ENCODE data around the gene PRKG2.
"Not testable (repeated sequence)": the region's sequence is repeated elsewhere in the genome, so short reads cannot be mapped to it uniquely, and the experiment has no call there.

The PRKG2 gene, protein sequence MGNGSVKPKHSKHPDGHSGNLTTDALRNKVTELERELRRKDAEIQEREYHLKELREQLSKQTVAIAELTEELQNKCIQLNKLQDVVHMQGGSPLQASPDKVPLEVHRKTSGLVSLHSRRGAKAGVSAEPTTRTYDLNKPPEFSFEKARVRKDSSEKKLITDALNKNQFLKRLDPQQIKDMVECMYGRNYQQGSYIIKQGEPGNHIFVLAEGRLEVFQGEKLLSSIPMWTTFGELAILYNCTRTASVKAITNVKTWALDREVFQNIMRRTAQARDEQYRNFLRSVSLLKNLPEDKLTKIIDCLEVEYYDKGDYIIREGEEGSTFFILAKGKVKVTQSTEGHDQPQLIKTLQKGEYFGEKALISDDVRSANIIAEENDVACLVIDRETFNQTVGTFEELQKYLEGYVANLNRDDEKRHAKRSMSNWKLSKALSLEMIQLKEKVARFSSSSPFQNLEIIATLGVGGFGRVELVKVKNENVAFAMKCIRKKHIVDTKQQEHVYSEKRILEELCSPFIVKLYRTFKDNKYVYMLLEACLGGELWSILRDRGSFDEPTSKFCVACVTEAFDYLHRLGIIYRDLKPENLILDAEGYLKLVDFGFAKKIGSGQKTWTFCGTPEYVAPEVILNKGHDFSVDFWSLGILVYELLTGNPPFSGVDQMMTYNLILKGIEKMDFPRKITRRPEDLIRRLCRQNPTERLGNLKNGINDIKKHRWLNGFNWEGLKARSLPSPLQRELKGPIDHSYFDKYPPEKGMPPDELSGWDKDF

DNA sequence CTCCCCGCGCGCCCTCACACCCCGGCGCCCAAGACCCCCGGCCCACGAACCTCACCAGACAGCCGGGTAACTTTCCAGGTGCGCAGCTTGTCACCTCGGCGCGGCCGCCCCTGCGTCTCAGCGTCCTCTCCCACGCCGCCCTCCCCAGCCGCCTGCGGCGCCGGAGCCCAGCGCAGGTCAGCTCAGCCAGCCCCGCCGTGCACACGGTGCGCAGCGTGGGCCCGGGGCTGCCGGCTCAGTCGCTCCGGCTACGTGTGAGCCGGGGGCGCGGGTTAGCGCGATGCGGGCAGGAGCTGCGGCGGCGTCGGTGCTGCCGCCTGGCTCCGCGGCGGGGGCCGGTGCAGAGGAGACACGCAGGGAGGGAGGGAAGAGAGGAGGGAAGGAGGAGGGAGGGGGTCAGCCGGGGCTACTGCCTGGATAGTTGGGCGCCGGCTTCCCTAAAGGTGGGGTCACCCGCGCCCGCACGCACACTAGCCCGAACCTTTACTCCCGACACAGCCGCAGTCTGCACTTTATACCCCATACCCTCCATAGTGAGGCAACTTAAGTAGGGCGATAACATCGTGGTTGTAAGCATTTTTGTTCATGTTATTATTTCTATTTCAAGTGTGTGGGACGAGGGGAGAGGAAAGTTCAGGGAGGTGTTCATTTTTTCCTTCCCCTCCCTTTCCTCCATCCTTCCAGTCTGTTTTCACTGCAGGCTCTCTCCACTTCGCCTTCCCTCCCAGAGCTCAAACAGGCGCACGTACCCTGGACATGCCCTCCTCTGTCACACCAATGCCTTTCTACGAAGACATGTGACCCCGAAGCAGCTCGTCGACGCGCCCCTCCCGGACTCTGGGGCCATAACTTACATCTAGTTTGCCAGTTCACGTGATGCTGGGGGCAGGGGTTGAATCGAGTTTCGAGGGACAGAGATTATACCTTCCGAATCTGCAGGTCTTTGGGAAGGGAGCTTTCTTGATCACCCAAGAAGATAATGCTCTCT is at the start of gene PRKG2:
TSS of gene PRKG2 (minus strand) at position 342 of the 988 bp plus-strand sequence. CDS start 10,175 bp downstream, outside the sequence.
- DNase-seq, result no peak

DNA sequence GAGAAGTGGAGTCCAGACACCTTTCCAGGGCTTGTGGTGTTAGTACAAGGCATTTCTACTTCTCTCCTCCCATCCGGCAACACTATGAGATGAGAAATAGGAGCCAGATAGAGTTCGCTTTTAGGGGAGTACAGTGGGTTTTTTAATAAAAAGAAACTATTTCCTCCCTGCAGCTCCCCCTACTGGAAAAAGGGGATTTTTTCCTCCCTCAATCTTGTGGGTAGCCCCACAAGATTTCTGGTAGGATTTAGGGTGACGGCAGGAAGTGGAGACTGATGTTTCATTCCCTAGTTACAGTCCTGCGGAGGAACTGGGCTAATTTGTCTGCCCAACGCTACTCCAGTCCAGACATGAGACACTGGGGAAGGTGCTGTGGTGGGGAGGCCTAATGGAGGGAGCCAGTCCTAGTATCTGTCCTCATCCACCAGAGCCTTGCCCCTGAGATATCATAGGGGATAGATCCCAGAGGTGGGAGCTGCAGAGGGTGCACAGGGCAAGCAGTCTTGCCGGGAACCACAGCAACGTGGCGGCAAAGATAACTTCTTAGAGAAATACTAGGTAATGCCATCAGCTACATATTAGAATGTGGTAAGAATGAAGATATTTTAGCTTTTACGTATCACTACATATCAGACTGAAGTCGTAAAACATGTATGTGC is 45.5 kb upstream of the PRKG2 start:
- DNase-seq, result no peak

DNA sequence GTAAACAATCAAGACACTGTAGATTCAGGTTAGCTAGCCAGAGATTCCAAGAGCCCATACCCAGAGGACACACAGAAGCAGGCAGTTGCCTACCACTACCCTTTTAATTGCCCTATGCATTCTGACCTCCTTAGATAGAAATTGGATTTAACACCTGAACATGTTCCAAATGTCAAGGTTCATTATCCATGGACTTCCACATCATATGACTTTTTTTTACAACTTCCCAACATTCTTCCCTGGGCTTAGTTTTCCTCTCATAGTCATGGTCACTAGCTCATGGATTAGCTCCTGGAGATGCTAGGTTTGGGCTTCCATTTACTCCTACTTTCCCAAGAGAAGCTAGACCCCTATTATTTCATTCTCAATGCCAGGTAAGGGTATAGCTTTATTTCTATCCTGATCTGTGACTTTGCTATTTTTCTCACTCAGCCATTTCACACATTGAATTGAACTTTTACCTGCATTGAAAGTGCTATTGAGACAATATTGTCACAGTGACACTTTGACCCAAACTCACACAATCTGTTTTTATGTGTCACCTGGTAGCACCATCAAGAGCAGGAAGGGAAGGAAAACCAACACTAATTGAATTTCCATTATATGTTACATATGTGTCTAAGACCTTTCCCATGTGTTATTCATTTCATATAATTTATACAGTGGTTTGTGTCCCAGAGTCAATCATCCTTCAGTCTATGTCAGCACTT is 44.0 kb upstream of the PRKG2 start:
- no peak for DNase-seq

DNA sequence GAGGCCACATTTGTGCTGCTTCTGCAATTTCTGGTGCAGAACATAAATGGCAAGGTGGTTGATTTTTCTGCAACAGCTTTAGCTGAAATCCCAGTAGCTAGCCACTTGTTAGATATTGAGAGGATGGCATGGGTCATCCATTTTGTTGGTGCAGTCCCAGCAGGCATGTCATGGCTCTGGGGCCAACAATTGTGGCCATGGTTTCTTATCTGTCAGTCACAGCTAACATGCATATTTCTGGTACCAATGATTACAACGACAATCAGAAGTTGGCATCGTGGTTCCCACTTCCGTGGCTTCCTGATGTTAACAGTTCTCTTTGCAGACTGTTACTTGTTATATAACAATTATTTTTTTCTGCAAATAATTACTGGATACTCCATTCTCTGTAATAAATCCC is 42.8 kb upstream of the PRKG2 start:
- DNase-seq, result no peak

DNA sequence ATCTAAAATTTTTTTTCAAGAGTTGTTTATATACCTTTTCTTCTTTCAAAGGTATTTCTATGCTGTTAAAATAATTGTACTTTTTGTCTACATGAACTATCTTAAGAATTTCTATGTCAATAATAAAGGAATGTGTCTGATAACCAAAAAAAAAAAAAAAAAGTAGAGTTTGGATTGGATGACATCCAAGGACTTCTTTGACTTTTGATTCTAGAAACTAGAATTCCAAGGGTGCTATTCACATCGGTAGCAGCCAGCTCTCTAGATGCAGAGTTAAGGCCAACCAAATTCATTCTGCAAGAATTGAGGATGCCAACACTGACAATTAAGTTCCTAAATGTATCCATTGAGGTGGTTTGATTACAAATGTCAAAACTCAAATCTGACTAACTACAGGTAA is 42.0 kb upstream of the PRKG2 start:
- no peak for DNase-seq

DNA sequence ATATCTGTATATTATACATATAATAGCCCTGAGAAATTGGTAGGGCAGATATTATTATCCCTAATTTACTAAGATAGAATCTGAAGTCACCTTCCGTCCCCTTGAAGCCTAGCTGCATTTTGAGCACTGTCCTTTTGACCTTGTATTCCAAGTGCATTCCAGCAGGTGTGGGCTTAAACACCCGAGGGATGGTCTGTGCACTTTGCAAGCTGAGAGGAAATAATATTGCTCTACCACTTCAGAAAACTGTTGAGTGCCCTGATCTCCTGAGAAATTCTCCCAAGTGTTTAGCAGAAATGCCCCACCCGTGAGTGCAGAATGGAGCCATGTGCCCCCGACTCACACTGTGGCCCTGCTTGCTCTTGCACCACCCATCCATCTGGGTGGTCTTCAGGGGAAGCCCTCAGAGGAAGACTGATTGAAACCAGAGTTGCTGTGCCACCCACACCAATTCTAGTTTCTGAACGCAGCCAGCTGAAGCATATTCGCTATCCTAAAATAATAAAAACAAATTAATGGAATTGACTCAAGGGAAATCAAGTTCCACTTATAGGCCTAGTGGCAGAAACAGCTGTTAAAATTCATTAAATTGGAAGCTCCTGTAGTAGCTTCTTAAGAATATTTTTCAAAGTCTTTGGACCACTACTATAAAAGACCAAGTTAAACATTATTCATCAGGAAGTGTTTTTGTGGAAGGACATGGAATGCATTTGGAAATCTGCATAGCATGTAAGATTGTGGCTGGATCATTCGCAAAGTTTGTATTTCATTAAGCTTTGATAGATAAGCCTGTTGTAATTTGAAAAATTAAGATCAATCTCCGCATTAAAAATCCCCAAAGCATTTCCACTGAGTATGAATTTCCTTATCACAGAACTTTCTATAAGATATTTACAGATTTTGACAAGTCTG is 41.3 kb upstream of the PRKG2 start:
- no peak for DNase-seq

DNA sequence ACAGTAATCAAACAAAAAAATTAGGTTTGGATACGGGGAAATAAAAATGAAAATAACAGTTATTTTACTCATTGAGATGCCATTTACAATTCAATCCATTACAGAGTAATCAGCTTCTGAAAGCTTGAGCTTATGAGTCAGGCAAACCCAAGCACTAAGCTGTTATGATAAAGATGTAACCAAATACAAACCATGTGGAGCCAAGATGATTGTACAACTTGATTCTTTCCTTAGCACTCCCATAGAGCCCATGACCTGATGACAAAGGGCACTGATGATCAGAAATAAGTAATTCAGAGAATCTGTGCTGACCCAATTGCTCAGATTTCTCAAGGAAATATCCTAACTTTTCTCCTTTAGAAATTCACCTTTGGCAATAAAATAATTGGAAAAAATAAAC is 40.5 kb upstream of the PRKG2 start:
- no peak for DNase-seq

DNA sequence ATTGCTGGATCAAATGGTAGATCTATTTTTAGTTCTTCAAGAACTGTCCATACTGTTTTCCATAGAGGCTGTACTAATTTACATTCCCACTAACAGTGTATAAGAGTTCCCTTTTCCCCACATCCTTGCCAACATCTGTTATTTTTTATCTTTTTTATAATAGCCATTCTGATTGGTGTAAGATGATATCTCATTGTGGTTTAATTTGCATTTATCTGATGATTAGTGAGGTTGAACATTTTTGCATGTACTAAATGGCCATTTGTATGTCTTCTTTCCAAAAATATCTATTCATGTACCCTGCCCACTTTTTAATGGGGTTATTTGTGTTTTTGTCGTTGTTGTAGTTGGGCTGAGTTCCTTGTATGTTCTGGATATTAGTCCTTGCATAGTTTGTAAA is 35.4 kb upstream of the PRKG2 start:
- DNase-seq, result no peak

DNA sequence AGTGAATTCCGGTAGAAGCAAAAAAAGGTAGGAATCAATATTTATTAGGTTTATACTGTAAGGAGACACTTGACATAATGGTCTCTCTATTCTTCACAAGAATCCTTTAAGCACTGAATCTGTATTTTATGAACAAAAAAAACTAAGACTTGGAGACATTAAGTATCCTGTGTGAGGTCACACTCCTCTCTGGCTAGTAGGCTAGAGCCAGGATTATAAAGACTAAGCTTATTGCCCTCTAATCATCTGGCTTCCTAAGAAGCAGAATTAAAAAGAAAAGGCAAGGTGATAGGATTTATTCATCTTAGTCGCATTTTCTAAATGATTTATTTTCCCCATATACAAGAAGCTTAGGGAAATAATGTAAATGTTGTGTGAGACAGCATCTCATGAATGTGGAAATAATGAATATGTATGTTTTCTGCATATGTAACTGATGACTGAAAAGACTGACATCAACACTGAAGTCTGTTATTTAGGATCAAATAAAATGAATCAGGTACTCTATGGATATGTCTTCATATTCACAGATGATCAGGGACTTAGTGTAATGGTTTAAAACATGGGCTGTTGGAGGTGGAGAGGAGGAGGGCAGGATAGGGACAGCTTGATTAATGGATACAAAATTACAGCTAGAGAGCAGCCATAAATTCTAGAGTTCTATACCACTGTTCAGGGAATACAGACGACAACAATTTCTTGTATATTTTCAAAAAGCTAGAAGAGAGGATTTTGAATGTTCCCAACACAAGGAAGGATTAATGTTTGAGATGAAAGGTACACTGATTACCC is 30.4 kb upstream of the PRKG2 start:
- no peak for DNase-seq

DNA sequence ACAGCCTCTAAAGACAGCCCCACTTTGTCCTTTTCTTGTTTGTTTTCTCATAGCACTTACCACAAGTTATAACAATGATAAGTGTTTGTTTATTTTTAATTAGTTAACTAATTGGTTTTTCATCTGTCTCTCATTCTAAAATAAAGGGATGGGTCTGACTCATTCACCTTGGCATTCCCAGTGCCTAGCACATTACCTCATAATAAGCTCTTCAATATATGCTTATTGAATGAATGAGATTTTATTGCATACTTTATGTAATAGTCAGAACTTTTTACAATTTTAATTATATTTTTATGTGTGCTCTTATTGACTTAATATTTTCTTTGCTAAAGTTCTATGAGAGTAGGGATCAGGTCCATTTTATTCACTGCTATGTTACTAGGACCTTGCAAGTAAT is 22.8 kb upstream of the PRKG2 start:
- DNase-seq, result no peak

DNA sequence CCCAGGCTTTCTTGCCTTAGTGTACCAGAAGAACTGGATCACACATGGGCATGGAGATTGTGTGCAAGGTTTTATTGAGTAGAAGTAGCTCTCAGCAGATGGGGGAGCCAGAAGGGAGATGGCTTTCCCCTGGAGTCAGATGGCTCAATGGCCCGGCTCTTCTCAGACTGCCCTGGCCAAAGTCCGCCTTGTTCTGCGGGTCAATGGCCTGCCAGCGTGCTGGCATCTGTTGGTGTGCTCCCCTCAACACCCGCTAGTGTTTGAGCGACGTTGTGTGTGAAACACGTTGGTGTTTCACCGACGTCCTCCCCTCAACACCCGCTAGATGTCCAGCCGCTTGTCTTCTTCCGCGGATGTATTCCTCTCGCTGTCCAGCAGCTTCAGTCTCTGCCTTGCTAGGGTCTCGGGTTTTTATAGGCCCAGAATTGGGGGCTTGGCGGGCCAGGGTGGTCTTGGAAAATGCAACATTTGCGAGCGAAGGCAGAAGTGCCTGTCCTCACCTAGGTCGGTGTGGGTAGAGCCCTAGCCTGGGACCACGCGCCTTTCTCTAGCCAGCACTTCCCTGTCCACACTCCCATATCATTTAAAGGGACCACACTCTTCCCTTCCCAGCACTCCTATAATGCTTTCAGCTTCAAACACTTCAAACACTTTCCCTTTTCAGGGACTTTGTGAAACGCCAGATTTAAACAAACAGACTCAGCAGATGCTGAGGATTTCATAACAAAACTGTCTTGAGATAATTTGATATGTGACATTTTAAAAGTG is 21.1 kb upstream of the PRKG2 start:
- no peak for DNase-seq

DNA sequence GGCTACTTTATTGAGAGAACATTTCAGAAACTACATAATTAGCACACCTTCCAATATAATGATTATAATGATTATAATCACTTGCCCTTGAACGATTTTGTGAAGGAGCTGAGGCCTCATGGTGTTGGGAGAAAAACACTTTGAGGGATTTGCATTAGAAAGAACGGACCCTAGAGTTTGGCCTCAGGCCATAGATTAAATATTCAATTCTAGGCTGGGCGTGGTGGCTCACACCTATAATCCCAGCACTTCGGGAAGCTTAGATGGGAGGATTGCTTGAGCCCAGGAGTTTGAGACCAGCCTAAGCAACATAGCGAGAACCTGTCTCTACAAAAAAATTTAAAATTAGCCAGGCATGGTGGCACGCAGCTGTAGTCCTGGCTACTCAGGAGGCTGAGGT is 12.9 kb upstream of the PRKG2 start:
- no peak for DNase-seq

DNA sequence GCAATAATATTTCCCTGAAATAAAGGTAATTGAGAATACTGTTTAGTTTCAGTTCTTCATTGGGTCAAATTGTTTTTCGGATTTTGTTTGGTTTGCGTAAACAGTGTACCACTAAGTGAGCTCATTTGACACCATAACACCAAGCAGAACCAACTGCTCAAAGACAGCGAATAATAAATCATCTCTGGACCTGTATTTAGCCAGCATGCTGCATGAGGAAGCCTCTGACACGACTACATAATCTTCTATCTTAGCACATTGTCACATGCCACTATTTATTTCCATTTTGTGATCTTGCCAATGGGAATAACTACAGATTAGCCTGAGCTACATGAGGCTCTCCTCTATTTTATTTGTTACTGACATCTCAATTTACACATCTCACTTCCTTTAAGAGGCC is 12.1 kb upstream of the PRKG2 start:
- no peak for DNase-seq

DNA sequence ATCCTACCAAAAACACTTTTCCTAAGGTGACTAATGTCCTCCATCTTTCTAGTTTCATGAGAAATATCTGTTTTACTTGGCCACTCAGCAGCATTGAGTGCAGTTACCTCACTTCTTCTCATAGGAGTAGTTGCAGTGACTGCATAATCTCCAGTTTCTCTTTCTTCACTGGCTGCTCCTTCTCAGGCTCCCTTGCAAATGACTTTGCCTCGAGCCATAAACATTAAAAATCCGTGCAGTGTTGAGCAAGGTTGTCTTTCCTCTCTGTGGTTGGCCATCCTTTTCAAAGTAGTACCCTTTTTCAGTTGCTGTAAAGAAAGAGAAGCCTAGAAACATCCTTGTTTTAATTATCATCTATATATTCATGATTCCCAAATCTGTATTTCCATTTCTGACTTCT is 10.2 kb upstream of the PRKG2 start:
- no peak for DNase-seq

DNA sequence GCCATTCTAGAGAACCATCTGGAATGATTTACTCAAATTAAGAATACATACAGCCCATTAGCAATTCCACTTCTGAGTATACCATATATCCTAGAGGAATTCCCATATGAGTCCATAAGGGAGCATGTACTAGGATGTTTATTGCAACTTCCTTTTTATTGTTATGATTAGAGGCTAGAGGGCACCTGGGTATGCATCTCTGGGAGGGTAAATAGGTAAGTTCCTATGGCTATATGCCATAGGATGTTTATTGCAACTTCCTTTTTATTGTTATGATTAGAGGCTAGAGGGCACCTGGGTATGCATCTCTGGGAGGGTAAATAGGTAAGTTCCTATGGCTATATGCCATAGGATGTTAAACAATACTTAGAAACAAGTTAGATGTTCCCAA is 7.1 kb upstream of the PRKG2 start:
- not testable (repeated sequence) for DNase-seq

DNA sequence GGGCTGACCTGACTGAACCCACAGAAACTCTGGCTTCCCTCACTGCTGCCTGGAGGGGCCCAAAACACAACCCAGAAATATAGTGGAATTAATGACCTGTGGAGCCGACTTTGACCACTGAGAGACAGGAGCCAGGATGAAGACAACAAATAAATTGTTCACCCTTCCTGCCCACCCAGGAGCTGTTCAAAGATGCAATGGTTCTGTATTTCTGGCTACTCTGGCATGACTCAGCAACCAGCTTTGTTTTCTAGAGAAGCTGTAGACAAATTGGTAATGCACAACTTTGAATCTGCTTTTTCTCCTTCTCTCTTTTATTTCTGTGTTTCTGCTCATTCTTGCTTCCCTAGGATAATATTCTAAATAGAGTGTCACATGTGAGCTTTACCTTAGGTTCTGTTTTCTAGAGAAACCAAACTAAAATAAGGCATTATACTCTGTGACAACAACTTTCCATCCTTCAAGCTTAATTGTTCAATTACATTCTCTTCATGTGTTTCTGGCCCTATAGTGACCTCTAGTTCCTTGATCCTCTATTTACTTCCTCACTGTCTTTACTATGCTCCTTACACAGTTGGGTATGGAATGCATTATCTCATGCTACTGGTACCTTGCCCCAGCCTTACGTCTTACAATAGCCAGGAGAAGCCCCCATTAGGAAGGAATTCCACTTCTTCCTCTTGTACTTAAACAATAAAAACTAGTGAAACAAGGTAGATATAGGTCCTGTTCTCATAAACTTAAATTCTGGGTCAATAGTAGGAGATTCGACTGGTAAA is 6.5 kb upstream of the PRKG2 start:
- DNase-seq, result no peak

DNA sequence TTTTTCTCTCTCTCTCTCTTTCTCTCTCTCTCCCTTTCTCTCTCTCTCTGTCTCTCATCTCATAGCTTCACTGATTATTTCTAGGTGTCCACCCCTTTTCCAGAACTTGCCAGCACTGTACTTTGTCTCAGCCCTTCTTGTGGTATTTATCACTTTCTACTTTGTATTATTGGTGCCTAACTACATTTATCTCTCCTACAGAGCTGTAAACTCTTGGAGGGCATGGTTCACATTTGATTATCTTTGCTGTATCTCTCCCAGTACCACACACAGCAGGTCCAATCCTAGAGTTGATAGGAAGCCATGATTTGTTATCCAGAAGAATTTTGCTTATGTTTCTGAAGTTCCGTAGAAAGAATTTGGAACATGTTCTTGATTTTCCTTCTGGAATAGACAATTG is 5.2 kb upstream of the PRKG2 start:
- DNase-seq, result no peak

DNA sequence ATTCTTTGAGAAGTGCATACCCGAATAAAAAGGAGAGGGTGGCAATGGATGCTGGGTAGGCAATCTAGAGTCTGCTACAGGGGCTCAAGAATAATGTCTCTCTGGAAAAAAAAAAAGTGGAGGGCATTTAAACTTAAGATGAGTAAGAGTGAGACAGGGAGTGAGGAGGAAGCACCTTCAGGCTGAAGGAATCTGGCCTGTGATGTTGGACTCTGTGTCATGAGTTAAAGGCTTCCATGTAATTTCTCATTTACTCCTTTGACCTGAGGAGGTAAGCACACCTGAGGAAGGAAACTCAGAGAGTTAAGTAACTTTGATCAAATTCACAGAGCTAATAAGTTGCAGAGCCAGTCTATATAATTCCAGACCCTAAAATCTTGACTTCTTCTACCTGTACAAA is 3.2 kb upstream of the PRKG2 start:
- no peak for DNase-seq

Data from CD4-positive, alpha-beta T cell treated with Interleukin-21 for 1 hour (primary cell).